Measurements from ENCODE around the gene AOPEP. TPM values are rescaled to one million over a fixed set of nuclear protein-coding genes. Genes with fewer than 3 reads are reported as not detected.

Gene AOPEP
- total and polyA plus RNA-seq, 11 donors = 105 to 310 (median 185) TPM

GRCh38 chr9:95078939-95079338 is 352.4 kb downstream of the AOPEP start:
- Histone ChIP-seq H3K27ac (peak overlapping the region in 11 of 12 donors; percentile 51 to 81 (median 70)), H3K4me1 (peaks cover 31 to 100% (median 76%) of the 10 kb centered on the region in 12 donors), H3K36me3 (peaks cover 0 to 77% (median 34%) of the 10 kb centered on the region in 9 donors), H3K27me3 (no peaks in the 10 kb centered on the region), H3K9me3 (no peaks in the 10 kb centered on the region), H3K4me3 (no peak overlapping the region)
- 41 to 52% (median 43%) methylated on average over 6 of the region's 6 CpGs for WGBS, 4 donors
- DNase-seq = no peak
- ATAC-seq = peak; percentile 44 to 56 (median 54)
- TF ChIP-seq CTCF (IDR thresholded peaks at IDR 0.05) (peak in 1 of 12 donors; percentile 11), POLR2A (IDR thresholded peaks at IDR 0.05) (no peak)
- intact Hi-C loops (cut with DNase I) = loop anchor here in 2 of 10 donors (5.0 kb wide), 1 partner anchor 72 kb away; no protein-coding TSS in a partner anchor

- peak overlapping the region in 10 of 12 donors; percentile 3 to 81 (median 68) for H3K27ac ChIP-seq
- H3K27me3 ChIP-seq = no peaks in the 10 kb centered on the region
- intact Hi-C loops (cut with DNase I) = loop anchor here in 2 of 10 donors (5.0 kb wide), 1 partner anchor 72 kb away; no protein-coding TSS in a partner anchor
- H3K36me3 ChIP-seq = peaks cover 0 to 77% (median 36%) of the 10 kb centered on the region in 9 donors
- ATAC-seq (no peak), DNase-seq (peak in 1 of 5 donors; percentile 25)
- no peaks in the 10 kb centered on the region for H3K9me3 ChIP-seq
- H3K4me3 ChIP-seq = no peak overlapping the region
- H3K4me1 ChIP-seq = peaks cover 31 to 100% (median 73%) of the 10 kb centered on the region in 12 donors
- TF ChIP-seq CTCF (IDR thresholded peaks at IDR 0.05) (no peak), POLR2A (IDR thresholded peaks at IDR 0.05) (no peak)
- WGBS, 4 donors = 60 to 72% (median 66%) methylated on average over 10 of the region's 10 CpGs
These were observed 353.0 kb downstream of the AOPEP start for GRCh38 chr9:95079461-95079860.

- 56 to 69% (median 62%) methylated on average over 19 to 20 of the region's 20 CpGs for WGBS, 4 donors
These were observed 354.6 kb downstream of the AOPEP start for GRCh38 chr9:95080961-95081647.

More at GRCh38 chr9:95080961-95081647, 354.6 kb downstream of the AOPEP start:
- H3K36me3 ChIP-seq = peaks cover 0 to 83% (median 50%) of the 10 kb centered on the region in 9 donors
- H3K4me3 ChIP-seq = no peak overlapping the region
- TF ChIP-seq CTCF (IDR thresholded peaks at IDR 0.05) = no peak
- no peak for TF ChIP-seq POLR2A (IDR thresholded peaks at IDR 0.05)
- H3K27ac ChIP-seq = peak overlapping the region in 11 of 12 donors; percentile 4 to 86 (median 55)
- H3K4me1 ChIP-seq = peaks cover 18 to 99% (median 69%) of the 10 kb centered on the region in 12 donors
- intact Hi-C loops (cut with DNase I) = loop anchor here in 2 of 10 donors (5.0 kb wide), 2 partner anchors 64 to 299 kb away; no protein-coding TSS in a partner anchor
- DNase-seq (no peak), ATAC-seq (no peak)
- H3K27me3 ChIP-seq = no peaks in the 10 kb centered on the region
- H3K9me3 ChIP-seq = no peaks in the 10 kb centered on the region

Data from heart left ventricle (tissue), 16 donors.